Eye (tissue), 1 donor: ENCODE data around the gene CAMK1D.

Experiments
- DNase-seq: peaks from one replicate; pipeline ENCODE4 v3.0.0-alpha.2; 2015

The CAMK1D gene

GRCh38 chr10:12603766-12604470 is 254.6 kb downstream of the CAMK1D start:
- DNase-seq, result no peak

- DNase-seq, result no peak
Observed at GRCh38 chr10:12605580-12606405, 256.4 kb downstream of the CAMK1D start.

- DNase-seq, result no peak
Observed at GRCh38 chr10:12606461-12606860, 257.1 kb downstream of the CAMK1D start.

GRCh38 chr10:12608761-12609160 is 259.4 kb downstream of the CAMK1D start:
- DNase-seq, result no peak

- no peak for DNase-seq
Observed at GRCh38 chr10:12609435-12609834, 260.1 kb downstream of the CAMK1D start.

GRCh38 chr10:12613136-12613535 is 263.8 kb downstream of the CAMK1D start:
- DNase-seq, result no peak

- no peak for DNase-seq
Observed at GRCh38 chr10:12614177-12614995, 265.0 kb downstream of the CAMK1D start.

GRCh38 chr10:12615296-12616220 is 266.2 kb downstream of the CAMK1D start:
- DNase-seq, result no peak

GRCh38 chr10:12617191-12618175 is 268.1 kb downstream of the CAMK1D start:
- no peak for DNase-seq

GRCh38 chr10:12622016-12622415 is 272.7 kb downstream of the CAMK1D start:
- no peak for DNase-seq

GRCh38 chr10:12622691-12623090 is 273.3 kb downstream of the CAMK1D start:
- no peak for DNase-seq

- DNase-seq, result no peak
Observed at GRCh38 chr10:12625393-12626023, 276.2 kb downstream of the CAMK1D start.

- DNase-seq, result no peak
Observed at GRCh38 chr10:12628153-12628552, 278.8 kb downstream of the CAMK1D start.

GRCh38 chr10:12628964-12629766 is 279.8 kb downstream of the CAMK1D start:
- DNase-seq, result peak; percentile 35

- DNase-seq, result no peak
Observed at GRCh38 chr10:12629767-12630165, 280.4 kb downstream of the CAMK1D start.

- no peak for DNase-seq
Observed at GRCh38 chr10:12631216-12631615, 281.9 kb downstream of the CAMK1D start.

- no peak for DNase-seq
Observed at GRCh38 chr10:12631787-12632562, 282.6 kb downstream of the CAMK1D start.

- DNase-seq, result no peak
Observed at GRCh38 chr10:12633776-12634620, 284.7 kb downstream of the CAMK1D start.
